ENCODE measurements around the gene TMC6. TPM values are rescaled to one million over a fixed set of nuclear protein-coding genes. Genes with fewer than 3 reads are reported as not detected.
A peak's percentile ranks its signal among the peaks of the same experiment; 100 is the strongest.

Gene TMC6
- total and polyA plus RNA-seq, 2 of the 13 experiments (the other 11 are each of a cell fraction or from before 2014, with no cell fraction given): 48.4 to 99.1 TPM

DNA sequence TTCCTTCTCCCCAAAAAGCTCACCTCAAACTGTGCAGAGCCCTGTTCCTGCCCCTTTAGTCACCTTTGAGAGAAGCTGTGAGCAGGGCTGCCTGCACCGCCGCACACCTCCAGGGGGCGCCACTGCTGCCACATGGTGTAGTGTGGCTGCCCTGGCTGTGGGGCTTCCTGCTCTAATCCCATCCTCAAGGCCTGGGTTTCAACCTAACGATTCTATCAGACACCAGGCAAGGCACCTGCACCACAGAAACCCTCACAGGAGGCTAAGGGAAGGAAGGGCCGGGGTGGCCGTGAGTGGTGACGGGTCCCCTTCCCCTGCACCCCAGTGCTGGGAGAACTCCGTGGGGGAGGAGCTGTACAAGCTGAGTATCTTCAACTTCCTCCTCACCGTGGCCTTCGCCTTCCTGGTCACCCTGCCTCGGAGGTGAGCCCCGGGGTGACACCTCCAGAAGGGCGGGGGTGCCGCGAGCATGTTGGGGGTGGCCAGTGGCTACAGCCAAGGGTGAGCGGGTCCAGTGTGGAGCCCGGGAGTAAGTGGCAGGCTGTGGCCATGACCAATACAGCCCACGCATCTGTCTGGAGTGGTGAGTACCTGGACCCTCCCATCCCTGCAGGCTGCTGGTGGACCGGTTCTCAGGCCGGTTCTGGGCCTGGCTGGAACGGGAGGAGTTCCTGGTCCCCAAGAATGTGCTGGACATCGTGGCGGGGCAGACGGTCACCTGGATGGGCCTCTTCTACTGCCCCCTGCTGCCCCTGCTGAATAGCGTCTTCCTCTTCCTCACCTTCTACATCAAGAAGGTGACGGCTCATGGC, 9.0 kb upstream of the TMC6 start (continued):
- TF ChIP-seq ZUFSP (CRISPR knock-in tag; IDR thresholded peaks at IDR 0.05; ENCODE audit: borderline replicate concordance) (no peak), ZNF350 (CRISPR knock-in tag; IDR thresholded peaks at IDR 0.05; ENCODE audit: borderline replicate concordance, low read depth) (peak; percentile 33; the same call in 1 of the 2 replicates), CBX1 (IDR thresholded peaks at IDR 0.05; ENCODE audit: low read depth) (peak; percentile 95), MED1 (CRISPR knock-in tag; IDR thresholded peaks at IDR 0.05) (peak; percentile 26; the same call in 1 of the 2 replicates), POLR2A (IDR thresholded peaks at IDR 0.05; ENCODE audit: insufficient read depth in 1 of 2, low read depth in 2 of 2, low read length in 2 of 2) (no peak), TOE1 (CRISPR knock-in tag; IDR thresholded peaks at IDR 0.05) (no peak), POLR2AphosphoS2 (IDR thresholded peaks at IDR 0.05; ENCODE audit: low read depth, low read length) (no peak), NFKB2 (CRISPR knock-in tag; IDR thresholded peaks at IDR 0.05; ENCODE audit: borderline replicate concordance) (0 out of 2 replicates have a peak, but pooled peaks have one; percentile 54), ZNF501 (CRISPR knock-in tag; IDR thresholded peaks at IDR 0.05) (no peak), ZMAT3 (CRISPR knock-in tag; conservative IDR thresholded peaks at IDR 0.05) (no peak), SMC3 (IDR thresholded peaks at IDR 0.05; ENCODE audit: low read length) (0 out of 2 replicates have a peak, but pooled peaks have one; percentile 23), ZNF260 (CRISPR knock-in tag; IDR thresholded peaks at IDR 0.05; ENCODE audit: borderline replicate concordance, low read depth) (no peak), REXO4 (CRISPR knock-in tag; IDR thresholded peaks at IDR 0.05; ENCODE audit: borderline replicate concordance) (no peak), ZNF660 (CRISPR knock-in tag; IDR thresholded peaks at IDR 0.05; ENCODE audit: borderline replicate concordance, low read depth) (no peak), MAFF (IDR thresholded peaks at IDR 0.05; ENCODE audit: low read depth, low read length) (no peak), MLLT10 (CRISPR knock-in tag; IDR thresholded peaks at IDR 0.05) (no peak), PLRG1 (conservative IDR thresholded peaks at IDR 0.05) (no peak)
- TF ChIP-seq, protein P1, sequence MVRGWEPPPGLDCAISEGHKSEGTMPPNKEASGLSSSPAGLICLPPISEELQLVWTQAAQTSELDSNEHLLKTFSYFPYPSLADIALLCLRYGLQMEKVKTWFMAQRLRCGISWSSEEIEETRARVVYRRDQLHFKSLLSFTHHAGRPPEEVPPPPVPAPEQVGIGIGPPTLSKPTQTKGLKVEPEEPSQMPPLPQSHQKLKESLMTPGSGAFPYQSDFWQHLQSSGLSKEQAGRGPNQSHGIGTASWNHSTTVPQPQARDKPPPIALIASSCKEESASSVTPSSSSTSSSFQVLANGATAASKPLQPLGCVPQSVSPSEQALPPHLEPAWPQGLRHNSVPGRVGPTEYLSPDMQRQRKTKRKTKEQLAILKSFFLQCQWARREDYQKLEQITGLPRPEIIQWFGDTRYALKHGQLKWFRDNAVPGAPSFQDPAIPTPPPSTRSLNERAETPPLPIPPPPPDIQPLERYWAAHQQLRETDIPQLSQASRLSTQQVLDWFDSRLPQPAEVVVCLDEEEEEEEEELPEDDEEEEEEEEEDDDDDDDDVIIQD (CRISPR knock-in tag; IDR thresholded peaks at IDR 0.05; ENCODE audit: low read depth): 0 out of 2 replicates have a peak, but pooled peaks have one; percentile 8
- TF ChIP-seq, protein P2, sequence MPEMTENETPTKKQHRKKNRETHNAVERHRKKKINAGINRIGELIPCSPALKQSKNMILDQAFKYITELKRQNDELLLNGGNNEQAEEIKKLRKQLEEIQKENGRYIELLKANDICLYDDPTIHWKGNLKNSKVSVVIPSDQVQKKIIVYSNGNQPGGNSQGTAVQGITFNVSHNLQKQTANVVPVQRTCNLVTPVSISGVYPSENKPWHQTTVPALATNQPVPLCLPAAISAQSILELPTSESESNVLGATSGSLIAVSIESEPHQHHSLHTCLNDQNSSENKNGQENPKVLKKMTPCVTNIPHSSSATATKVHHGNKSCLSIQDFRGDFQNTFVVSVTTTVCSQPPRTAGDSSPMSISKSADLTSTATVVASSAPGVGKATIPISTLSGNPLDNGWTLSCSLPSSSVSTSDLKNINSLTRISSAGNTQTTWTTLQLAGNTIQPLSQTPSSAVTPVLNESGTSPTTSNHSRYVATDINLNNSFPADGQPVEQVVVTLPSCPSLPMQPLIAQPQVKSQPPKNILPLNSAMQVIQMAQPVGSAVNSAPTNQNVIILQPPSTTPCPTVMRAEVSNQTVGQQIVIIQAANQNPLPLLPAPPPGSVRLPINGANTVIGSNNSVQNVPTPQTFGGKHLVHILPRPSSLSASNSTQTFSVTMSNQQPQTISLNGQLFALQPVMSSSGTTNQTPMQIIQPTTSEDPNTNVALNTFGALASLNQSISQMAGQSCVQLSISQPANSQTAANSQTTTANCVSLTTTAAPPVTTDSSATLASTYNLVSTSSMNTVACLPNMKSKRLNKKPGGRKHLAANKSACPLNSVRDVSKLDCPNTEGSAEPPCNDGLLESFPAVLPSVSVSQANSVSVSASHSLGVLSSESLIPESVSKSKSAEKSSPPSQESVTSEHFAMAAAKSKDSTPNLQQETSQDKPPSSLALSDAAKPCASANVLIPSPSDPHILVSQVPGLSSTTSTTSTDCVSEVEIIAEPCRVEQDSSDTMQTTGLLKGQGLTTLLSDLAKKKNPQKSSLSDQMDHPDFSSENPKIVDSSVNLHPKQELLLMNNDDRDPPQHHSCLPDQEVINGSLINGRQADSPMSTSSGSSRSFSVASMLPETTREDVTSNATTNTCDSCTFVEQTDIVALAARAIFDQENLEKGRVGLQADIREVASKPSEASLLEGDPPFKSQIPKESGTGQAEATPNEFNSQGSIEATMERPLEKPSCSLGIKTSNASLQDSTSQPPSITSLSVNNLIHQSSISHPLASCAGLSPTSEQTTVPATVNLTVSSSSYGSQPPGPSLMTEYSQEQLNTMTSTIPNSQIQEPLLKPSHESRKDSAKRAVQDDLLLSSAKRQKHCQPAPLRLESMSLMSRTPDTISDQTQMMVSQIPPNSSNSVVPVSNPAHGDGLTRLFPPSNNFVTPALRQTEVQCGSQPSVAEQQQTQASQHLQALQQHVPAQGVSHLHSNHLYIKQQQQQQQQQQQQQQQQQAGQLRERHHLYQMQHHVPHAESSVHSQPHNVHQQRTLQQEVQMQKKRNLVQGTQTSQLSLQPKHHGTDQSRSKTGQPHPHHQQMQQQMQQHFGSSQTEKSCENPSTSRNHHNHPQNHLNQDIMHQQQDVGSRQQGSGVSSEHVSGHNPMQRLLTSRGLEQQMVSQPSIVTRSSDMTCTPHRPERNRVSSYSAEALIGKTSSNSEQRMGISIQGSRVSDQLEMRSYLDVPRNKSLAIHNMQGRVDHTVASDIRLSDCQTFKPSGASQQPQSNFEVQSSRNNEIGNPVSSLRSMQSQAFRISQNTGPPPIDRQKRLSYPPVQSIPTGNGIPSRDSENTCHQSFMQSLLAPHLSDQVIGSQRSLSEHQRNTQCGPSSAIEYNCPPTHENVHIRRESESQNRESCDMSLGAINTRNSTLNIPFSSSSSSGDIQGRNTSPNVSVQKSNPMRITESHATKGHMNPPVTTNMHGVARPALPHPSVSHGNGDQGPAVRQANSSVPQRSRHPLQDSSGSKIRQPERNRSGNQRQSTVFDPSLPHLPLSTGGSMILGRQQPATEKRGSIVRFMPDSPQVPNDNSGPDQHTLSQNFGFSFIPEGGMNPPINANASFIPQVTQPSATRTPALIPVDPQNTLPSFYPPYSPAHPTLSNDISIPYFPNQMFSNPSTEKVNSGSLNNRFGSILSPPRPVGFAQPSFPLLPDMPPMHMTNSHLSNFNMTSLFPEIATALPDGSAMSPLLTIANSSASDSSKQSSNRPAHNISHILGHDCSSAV (CRISPR knock-in tag; IDR thresholded peaks at IDR 0.05; ENCODE audit: borderline replicate concordance): no peak

All from HepG2 (cell line).